GM12865 (cell line): ENCODE data around the gene CBARP.
A peak's percentile ranks its signal among the peaks of the same experiment; 100 is the strongest.

Experiments
- DNase-seq: peaks from one replicate; pipeline ENCODE4 v3.0.0; 2010; ENCODE audit warnings: low read depth
- H3K4me3 ChIP-seq: 2 replicates; pipeline ENCODE4 v1.5.1; 2011; ENCODE audit warnings: mild to moderate bottlenecking, low read depth, low read length, control low read depth
- TF ChIP-seq, protein P1 (sequence below): IDR thresholded peaks from 2 replicates; pipeline ENCODE4 v1.5.1; 2011; ENCODE audit warnings: low read length, control low read depth, low read depth, inconsistent platforms; ENCODE audit not compliant: insufficient read depth; ENCODE audit errors: missing control alignments

Gene CBARP

DNA sequence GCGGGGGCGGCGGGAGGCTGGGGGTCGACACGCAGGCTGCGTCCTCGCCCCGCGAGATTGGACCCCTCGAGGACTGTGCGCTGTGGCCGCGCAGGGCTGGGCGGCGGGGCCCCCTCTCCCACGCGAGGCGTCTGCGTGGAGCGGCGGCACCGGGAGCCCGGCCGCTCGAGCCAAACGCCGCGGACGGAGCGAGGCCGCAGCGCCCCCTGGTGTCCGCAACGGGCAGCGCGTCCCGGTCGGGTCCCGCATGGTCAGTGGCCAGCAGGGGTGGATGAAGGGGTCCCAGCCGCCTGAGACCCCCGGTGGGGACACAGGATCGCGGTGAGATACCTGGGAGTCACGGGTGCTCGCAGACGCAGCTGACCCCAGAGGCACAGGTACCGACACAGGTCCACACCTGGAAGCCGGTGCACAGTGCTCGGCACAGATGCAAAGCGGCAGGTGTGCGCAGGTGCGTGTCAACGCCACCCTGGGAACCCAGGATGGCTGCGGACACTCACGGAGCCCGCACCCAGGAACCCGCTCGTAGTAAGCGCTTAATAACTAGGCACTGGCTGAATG is 29.2 kb upstream of the CBARP start:
- peak overlapping the region; percentile 55 for H3K4me3 ChIP-seq
- DNase-seq, result peak; percentile 69
- TF ChIP-seq, protein P1, sequence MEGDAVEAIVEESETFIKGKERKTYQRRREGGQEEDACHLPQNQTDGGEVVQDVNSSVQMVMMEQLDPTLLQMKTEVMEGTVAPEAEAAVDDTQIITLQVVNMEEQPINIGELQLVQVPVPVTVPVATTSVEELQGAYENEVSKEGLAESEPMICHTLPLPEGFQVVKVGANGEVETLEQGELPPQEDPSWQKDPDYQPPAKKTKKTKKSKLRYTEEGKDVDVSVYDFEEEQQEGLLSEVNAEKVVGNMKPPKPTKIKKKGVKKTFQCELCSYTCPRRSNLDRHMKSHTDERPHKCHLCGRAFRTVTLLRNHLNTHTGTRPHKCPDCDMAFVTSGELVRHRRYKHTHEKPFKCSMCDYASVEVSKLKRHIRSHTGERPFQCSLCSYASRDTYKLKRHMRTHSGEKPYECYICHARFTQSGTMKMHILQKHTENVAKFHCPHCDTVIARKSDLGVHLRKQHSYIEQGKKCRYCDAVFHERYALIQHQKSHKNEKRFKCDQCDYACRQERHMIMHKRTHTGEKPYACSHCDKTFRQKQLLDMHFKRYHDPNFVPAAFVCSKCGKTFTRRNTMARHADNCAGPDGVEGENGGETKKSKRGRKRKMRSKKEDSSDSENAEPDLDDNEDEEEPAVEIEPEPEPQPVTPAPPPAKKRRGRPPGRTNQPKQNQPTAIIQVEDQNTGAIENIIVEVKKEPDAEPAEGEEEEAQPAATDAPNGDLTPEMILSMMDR, result peak; percentile 92

DNA sequence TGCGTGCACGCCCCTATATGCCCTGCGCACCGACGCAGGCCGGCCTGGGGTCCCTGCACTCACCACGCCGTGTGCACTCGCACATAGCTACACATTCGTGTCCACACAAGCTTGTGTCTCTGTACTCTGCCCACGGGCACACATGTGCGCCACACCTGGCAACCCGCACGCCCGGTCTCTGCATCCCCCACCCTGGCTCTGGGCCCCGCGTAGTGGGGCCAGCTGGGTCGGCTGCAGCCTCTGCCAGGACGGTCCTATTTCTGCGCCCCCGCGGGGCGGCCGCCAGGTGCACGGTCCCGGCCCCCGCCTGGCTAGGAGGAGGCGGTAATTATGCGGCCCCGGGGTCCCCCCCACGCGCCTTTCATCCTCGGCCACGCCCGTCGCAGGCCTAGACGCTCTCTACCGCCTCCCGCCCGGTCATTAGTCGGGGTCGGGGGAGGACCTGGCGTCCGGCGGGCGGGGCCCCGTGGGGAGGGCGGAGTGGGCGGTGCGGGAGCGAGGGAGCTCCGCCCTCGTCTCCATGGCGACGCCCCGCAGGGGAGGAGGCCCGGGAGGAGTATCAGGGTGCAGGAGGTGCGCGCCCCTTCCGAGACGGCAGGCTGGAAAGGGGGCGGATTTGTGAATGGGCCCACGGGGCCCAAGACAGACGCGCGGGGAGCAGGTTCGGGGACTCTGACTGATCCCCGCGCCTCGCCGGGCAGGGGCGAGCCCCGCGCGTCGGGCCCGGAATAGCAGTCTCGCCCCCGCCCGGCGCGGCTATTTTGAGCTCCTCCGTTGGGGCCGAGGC is 28.5 kb upstream of the CBARP start:
- H3K4me3 ChIP-seq, result peak overlapping the region; percentile 55
- peak; percentile 93 for DNase-seq
- TF ChIP-seq, protein P1, result no peak

DNA sequence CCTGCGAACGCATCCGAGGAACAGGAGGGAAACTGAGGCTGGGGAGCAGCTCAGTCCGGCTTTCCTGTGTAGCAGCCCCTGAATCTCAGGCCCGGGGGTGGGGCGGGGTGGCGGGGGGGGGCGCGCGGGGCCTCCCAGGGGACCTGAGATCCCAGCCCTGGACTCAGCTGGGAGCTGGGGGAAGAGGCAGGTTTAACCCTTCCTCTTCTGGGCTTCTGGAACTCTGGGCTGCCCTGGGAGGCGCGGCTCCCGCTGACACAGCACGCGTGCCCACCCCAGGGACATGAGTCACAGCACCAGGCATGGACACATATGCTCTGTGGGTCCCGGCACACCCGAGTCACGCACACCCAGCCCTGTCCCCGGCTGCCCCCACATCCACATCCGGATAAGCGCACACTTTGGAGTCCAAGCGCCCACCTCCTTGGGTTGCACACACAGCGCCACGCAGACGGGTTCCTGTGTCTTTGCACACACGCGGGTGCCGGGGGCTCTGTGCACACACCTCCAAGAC is 27.9 kb upstream of the CBARP start:
- DNase-seq, result no peak
- TF ChIP-seq, protein P1, result no peak
- peak overlapping the region; percentile 55 for H3K4me3 ChIP-seq

DNA sequence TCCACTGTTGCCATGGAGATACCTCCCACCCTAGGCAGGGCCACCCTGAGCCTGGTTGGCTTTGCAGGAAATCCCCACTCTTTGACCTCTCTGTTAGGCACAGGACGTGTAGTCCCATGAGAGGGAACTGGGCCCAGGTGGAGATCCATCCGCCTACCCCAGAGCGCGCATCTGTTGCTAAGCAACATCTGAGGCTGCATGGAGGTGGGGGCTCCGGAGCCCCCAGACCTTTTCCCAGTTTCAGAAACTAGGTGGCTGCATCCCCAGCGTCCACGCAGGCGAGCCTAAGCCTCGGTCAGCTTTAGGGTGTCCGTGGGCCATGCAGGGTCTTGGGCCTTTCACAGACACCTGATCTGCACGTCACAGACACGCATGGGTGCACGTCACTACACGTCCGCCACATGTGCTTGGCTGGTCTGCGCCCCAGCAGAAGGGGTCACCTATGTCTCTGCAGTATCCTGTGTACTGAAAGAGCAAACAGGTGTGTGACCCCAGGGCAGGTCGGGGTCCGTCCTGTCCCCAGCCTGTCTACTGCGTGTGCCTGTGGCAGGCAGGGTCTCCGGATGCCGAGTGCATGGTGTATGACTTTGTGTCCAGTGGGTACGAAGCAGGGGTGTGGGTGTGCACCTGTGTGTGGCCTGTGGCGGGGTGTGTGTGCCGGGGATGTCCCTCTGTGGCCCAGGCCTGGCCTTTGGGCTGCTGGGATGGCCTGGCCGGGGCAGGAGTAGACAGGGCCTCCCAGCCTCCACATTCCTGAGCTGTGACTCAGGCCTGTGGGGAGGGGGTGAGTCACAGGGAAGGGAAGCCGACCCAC is 27.2 kb upstream of the CBARP start:
- peak overlapping the region; percentile 5 for H3K4me3 ChIP-seq
- peak; percentile 75 for DNase-seq
- TF ChIP-seq, protein P1, result no peak

DNA sequence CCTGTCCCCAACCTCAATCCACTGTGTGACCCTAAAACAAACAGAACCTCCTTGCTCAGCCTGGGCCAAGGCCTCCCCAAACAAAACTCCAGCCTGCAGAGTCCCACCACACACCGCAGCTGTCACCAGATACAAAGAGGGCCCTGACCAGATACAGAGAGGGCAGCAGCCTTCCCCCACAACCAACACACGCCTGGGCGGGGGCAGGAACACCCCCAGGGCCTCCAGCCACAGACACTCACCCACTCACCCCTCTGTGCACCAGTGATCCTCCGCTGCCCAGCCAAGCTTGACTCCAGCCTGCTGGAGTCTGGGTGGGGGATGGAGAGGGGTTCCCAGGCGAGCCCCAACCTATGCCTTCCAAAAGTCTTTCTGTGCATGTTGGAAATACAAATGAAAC is 25.4 kb upstream of the CBARP start:
- TF ChIP-seq, protein P1, result no peak
- no peak for DNase-seq
- peak overlapping the region; percentile 93 for H3K4me3 ChIP-seq

DNA sequence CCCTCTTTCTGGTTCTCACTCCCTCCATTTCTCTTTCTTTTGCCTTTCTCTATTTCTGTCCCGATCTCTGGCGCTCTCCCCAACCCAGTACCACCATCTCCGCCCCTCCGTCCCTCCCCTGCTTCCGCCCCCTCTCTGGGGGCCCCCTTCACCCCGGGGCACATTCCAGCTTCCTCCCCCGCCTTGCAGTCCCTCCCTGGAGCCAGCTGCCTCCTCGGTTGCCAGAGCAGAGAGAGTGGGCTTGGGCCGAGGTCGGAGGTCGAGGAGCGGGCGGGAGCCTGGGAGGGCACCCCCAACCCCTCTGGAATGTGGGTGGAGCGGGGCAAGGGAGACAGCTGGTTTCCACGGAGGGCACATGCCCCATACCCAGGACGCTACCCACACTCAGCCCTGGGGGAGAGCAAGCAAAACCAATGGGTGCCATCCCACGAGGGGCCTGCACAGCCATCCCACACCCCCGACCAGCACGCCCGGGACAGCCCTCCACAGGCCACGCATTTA is 24.9 kb upstream of the CBARP start:
- H3K4me3 ChIP-seq, result peak overlapping the region; percentile 93
- no peak for DNase-seq
- TF ChIP-seq, protein P1, result no peak
